Kidney epithelial cell (primary cell): ENCODE results near the gene PRR5. TPM values are rescaled to one million over a fixed set of nuclear protein-coding genes. Genes with fewer than 3 reads are reported as not detected.
"Not testable (repeated sequence)": the region's sequence is repeated elsewhere in the genome, so short reads cannot be mapped to it uniquely, and the experiment has no call there.

Source experiments
- DNase-seq: peaks from one replicate; pipeline ENCODE4 v3.0.0-alpha.2; 2010; ENCODE audit warnings: low read depth
- H3K27me3 ChIP-seq: 2 replicates; pipeline ENCODE4 v1.6.0; 2011; ENCODE audit warnings: low read length; ENCODE audit not compliant: control insufficient read depth, insufficient read depth
- H3K36me3 ChIP-seq: 2 replicates; pipeline ENCODE4 v1.5.1; 2011; ENCODE audit warnings: low read length; ENCODE audit not compliant: control insufficient read depth, insufficient read depth
- H3K4me3 ChIP-seq: 2 replicates; pipeline ENCODE4 v1.5.1; 2011; ENCODE audit warnings: low read depth, mild to moderate bottlenecking, control low read depth, low read length
- CTCF ChIP-seq: IDR thresholded peaks from 2 replicates; pipeline ENCODE4 v1.5.1; 2011; ENCODE audit warnings: mild to moderate bottlenecking, moderate library complexity, low read length, control low read depth, inconsistent platforms; ENCODE audit not compliant: insufficient read depth, poor library complexity, severe bottlenecking
- total RNA-seq: library from RNA; depleted of rRNA; stranded (reverse); fragments of >200 nt; gene quantifications from 2 replicates; pipeline ENCODE4 v1.2.3, GENCODE V29; 2015

PRR5 gene
- total RNA-seq: 13.6 and 14.3 TPM in 2 replicates

- H3K4me3 ChIP-seq: peak within 1 kb of the TSS; percentile 64
These were observed at the start of gene PRR5 for GRCh38 chr22:44701824-44702478. TSS of gene PRR5 (plus strand) at chr22:44702204. CDS start at chr22:44702475, 271 bp downstream.

GRCh38 chr22:44652866-44653265 lies 49.1 kb upstream of the PRR5 start:
- H3K27me3 ChIP-seq, H3K36me3 ChIP-seq, DNase-seq, H3K4me3 ChIP-seq: not testable (repeated sequence)

More at GRCh38 chr22:44701824-44702478, at the start of gene PRR5:
- TF ChIP-seq CTCF: no peak
- Histone ChIP-seq H3K27me3 (no peaks in the 10 kb centered on the region), H3K36me3 (no peaks in the 10 kb centered on the region)
- no peak for DNase-seq

- Histone ChIP-seq H3K36me3 (no peaks in the 10 kb centered on the region), H3K27me3 (peaks cover 16% of the 10 kb centered on the region), H3K4me3 (no peak overlapping the region)
- no peak for DNase-seq
- TF ChIP-seq CTCF: no peak
These were observed 43.6 kb upstream of the PRR5 start for GRCh38 chr22:44658311-44658953.

GRCh38 chr22:44659140-44659539 lies 42.9 kb upstream of the PRR5 start:
- no peak for TF ChIP-seq CTCF
- H3K27me3 ChIP-seq: peaks cover 16% of the 10 kb centered on the region
- no peak overlapping the region for H3K4me3 ChIP-seq
- H3K36me3 ChIP-seq: no peaks in the 10 kb centered on the region
- no peak for DNase-seq

GRCh38 chr22:44660051-44660830 lies 41.8 kb upstream of the PRR5 start:
- no peak for DNase-seq
- no peaks in the 10 kb centered on the region for H3K36me3 ChIP-seq
- no peak for TF ChIP-seq CTCF

GRCh38 chr22:44661070-44661469 lies 40.9 kb upstream of the PRR5 start:
- DNase-seq: no peak
- TF ChIP-seq CTCF: no peak
- no peaks in the 10 kb centered on the region for H3K36me3 ChIP-seq
- H3K27me3 ChIP-seq: peaks cover 17% of the 10 kb centered on the region
- H3K4me3 ChIP-seq: no peak overlapping the region

More at GRCh38 chr22:44660051-44660830, 41.8 kb upstream of the PRR5 start:
- Histone ChIP-seq H3K4me3 (no peak overlapping the region), H3K27me3 (peaks cover 16% of the 10 kb centered on the region)
